ENCODE measurements around the gene RAB11A. TPM values are rescaled to one million over a fixed set of nuclear protein-coding genes. Genes with fewer than 3 reads are reported as not detected.
"Not testable (repeated sequence)": the region's sequence is repeated elsewhere in the genome, so short reads cannot be mapped to it uniquely, and the experiment has no call there.

RAB11A gene
- total RNA-seq, 1 experiment from 2014 or later, result 272 TPM

DNA sequence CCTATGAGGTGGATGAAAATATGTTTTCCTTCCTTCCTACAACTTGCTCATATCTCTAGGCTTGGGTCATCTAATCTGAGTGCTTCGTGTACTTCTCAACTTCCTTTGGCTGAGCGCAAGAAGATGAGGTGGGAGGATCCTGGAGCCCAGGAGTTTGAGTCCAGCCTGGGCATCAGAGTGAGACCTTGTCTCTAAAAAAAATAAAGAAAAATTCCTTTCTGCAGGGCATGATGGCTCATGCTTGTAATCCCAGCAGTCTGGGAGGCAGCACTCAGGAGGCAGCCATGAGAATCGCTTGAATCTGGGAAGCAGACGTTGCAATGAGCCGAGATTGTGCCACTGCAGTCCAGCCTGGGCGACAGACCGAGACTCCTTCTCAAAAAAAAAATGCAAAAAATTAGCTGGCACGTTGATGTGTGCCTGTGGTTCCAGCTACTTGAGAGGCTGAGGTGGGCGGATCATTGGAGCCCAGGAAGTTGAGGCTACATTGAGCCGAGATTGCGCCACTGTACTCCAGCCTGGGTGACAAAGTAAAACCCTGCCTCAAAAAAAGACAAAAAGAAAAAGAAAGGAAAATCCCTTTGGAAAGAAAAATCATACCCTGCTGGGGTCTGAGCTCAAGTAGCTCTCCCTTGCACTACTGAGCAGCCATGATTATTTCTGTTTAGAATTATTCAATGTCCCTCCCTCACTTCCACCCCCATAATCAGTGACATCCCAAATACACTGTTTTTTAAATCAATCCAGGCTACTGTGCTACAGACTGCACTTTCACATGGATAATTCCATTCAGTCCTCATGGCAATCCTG, 28.0 kb upstream of the RAB11A start:
- peak; percentile 46 for DNase-seq (ENCODE audit: low read depth)

DNA sequence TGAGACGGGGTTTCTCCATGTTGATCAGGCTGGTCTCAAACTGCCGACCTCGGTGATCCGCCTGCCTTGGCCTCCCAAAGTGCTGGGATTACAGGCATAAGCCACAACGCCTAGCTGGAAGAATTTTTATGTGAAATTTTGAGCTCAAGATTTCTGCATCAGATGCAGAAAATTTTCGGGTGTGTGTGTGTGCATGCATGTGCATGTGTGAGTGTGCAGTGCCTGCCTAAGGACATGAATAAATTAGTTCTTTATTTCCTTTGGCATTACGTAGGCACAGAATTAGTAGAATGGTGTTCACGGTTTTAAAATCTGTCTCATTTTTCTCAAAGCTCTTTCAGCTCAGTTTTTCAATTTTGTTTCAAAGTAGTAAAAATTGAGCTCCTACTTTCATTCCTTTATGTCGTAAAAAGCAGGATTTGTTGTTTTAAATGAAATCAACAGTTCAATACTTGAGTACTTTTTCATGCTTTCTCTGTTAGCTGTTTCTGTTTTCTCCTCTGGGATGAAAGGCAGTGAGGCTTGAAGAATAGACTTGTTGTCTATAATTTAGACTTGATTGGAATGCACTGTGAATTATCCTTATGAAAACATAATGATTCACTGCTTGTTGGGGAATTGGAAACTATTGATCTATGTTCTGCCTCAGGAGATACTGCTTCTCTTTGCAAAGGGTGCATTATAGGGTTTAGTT, 23.3 kb upstream of the RAB11A start:
- DNase-seq (ENCODE audit: low read depth), result no peak

DNA sequence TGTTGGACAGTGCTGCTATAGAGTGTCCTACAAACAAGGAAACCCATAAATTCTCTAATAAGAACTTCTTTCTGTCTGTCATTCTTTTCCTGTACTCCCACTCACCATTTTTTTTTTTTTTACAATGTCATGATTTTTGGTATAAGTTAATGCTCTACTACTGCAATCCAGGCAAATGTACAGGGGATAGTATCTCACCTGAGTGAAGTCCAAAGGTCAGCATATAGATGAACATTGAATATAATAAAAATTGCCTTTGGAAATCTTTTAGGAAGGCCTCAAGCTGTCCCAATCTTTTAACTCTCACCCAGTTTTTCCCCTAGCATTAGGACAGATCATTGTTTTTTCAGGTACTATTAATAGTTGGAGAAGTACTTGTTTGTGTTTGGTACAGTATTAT, 21.3 kb upstream of the RAB11A start:
- DNase-seq (ENCODE audit: low read depth), result no peak

DNA sequence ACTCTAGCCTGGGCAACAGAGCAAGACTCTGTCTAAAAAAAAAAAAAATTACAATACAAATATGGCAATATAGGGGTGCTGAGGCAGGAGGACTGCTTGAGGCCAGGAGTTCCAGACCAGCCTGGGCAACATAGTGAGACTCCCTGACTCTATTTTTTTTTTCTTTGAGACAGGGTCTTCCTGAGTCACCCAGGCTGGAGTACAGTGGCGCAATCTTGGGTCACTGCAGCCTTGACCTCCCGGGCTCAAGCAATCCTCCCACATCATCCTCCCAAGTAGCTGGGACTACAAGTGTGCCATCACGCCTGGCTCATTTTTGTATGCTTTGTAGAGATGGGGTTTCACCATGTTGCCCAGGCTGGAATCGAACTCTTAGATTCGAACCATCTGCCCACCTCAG, 17.3 kb upstream of the RAB11A start:
- DNase-seq (ENCODE audit: low read depth), result no peak

DNA sequence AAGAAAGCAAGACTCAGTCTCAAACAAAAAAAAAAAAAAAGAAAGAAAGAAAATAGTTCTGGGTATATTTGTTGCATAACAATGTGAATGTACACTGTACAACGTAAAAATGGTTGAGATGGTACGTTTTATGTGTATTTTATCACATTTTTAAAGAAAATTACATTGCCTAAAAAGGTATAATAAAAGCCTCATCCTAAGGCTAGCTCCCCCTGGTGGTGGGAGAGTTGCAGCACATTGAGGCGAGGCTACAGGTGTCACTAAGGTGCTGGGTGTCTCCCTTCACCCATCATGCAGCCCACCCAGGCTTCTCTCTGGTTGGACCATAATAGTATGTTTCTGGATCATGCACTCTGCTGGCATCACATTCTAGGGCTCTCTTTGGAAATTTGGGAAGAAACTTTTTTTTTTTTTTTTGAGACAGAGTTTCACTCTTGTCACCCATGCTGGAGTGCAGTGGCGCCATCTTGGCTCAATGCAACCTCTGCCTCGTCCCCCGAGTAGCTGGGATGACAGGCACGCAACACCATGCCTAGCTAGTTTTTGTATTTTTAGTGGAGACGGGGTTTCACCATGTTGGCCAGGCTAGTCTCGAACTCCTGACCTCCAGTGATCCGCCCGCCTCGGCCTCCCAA, 12.4 kb upstream of the RAB11A start:
- DNase-seq (ENCODE audit: low read depth), result peak; percentile 31

DNA sequence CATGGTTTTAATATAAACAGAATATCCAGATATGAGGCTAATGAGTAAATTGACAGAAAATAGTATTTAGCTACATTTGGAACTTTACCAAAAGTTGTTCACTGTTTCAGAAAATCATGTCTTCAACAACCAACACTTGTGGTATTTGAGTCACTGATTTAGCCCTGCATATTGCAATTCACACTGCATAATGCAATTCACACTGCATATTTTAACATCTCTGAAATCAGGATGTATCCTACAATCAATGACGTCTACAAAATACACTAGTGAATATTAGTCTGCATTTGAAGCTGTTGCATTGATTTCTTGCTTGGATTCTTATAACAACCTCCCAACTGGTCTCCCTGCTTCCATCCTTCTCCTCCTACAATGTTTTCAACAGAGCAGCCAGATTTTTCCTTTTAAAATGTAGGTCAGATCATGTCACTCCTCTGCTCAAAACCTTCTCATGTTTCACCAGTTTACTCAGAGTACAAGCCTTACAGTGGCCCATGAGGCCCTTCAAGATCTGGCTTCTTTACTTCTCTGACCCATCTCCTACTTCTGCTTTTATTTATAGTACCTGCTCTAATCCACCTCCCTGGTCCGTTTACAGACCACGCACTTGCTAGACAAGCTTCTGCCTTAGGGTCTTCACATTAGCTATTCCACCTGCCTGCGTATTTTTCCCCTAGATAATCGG, 11.4 kb upstream of the RAB11A start:
- DNase-seq (ENCODE audit: low read depth), result no peak

DNA sequence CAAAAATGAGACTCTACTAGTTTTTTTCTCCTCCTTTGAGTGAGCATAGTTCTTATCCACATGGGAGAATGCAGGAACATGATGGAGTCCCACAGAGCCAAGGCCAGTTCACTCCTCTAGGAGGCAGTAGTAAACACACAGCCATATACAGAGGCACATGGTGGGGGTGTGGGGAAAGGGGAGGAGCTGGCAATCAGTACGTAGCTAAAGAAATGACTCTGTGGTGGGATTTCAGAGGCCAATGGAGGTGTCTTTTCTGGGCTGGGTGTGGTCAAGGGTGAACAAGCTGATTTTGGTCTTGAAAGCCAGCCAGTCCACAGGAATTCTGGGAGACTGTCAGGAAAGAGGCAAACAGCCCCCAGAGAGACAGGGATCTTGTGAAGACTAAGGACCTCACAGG, 6.6 kb upstream of the RAB11A start:
- DNase-seq (ENCODE audit: low read depth), result peak; percentile 92

DNA sequence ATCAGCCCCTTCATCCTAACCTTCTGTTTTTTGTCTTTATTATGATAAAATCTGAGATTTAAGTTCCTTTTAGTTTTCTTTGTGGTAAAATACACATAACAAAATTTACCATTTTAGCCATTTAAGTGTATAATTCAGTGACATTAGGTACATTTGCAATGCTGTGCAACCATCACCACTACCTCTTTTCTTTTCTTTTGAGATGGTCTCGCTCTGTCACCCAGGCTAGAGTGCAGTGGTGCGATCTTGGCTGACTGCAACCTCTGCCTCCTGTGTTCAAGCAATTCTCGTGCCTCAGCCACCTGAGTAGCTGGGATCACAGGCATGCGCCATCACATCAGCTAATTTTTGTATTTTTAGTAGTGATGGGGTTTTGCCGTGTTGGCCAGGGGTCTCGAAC, 6.2 kb upstream of the RAB11A start:
- no peak for DNase-seq (ENCODE audit: low read depth)

DNA sequence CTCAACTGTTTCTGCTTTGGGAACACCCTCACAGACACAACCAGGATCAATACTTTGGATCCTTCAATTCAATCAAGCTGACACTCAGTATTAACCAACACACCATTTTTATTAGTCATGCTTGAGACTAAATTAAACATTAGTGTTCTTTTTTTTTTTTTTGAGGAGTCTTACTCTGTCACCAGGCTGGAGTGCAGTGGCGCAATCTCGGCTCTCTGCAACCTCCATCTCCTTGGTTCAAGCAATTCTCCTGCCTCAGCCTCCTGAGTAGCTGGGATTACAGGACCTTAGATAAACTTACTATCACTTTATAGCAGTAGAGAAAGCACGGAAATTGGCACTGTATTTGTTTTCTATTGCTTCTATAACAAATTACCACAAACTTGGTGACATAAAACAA, 2.0 kb upstream of the RAB11A start:
- no peak for DNase-seq (ENCODE audit: low read depth)

DNA sequence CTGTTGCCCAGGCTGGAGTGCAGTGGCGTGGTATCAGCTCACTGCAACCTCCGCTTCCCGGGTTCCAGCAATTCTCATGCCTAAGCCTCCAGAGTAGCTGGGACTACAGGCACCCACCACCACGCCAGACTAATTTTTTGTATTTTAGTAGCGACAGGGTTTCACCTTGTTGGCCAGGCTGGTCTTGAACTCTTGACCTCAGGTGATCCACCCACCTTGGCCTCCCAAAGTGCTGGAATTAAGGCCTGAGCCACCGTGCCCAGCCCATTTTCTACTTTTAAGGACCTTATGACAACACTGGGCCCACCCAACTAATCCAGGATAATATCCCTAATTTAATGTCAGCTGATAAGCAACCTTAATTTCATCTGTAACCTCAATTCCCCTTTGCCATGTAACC, 1.4 kb upstream of the RAB11A start:
- not testable (repeated sequence) for DNase-seq (ENCODE audit: low read depth)

DNA sequence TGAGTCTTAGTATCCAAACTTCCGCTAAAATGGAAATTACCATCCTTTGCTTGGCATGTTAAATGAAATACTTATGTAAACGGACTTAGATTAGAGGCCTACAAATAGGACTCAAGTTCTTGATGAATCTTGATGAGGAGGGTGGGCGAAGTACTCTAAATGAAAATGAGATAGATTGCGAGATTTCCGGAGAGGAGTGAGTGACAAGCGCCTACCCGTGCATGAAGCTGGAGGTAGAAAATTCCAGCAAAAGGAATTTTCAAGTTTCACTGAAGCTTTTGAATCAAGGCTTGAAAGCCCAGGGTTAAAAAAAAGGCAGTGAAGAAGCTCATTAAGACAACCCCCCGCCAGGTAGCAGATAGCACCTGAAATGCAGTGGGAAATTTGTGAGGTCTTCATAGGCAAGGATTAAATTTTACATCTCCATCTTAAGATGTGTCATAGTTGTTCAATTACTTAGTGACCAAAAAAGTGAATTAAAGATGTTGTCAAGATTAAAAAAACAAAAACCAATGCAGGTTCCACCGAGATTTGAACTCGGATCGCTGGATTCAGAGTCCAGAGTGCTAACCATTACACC, 655 bp upstream of the RAB11A start:
- no peak for DNase-seq (ENCODE audit: low read depth)

DNA sequence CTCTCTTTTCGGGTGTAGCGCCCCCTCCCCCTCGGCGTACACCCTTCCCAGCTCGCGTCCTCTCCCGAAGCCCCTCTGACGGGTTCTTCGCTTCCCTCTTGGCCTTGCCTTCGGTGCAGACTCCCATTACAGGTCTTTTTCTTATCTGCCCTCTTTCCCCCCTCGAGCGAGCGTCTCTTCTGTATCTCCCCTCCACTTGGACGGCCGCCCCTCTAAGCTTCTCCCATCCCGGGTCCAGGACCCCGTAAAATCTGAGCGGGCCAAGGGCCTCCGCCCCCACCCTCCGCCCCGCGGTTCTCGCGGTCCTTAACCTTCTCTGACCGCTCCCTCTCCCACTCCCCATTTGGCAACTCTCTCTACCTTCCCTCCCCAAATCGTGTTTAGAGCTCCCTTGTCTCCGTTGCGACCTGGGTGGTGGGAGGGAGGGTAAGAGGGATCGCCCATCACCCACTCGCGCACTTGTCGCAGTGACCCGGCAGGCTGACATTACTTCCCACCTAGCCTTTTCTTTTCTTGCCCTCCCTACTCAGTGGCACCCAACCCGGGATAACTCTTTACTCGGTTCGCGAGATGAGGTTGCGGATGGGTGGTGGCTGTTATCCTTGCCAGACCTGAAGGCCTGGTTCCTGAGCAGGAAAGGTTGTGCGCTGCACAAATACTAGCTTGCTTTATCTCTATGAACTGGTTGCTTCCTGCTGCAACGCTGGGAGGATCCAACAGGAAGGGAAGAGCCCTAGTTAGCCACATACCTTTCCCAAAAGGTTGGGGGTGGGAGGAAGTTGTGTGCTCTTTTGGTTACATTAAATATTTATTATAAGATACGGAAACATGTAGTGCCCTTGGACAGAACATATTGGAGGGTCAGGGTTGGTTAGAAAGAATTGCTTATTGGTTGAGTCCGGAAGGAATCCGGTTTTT, 922 bp downstream of the RAB11A start:
- peak; percentile 33 for DNase-seq (ENCODE audit: low read depth)

DNA sequence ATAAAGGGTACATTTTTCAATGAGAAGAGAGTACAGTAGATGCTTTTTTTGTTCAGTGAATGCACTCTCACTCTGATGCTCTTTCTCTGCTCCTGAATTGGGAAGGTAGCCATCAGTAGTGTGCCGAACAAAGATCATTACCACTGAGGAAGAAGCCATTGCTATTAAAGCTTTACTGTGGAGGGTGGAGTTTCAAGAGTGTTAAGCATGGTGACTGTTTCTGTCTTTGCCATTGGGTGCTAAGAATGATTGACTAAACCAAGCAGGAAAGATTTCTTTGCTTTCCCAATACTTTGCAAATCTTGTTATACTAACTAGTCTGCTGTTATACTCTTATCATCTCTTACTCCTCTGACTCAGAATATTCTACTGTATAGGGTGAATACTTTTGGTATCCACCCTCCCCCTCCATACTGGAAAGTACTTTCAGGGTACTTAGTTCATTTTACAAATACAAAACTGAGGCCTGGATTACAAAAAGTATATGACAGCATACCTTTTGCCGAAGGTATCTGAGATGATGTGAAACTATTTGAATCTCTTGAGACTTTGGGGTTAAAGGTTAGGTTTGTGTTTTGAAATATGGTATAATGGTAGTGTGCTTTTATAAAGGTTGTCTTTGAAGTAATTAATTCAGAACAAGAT, 1.7 kb downstream of the RAB11A start:
- DNase-seq (ENCODE audit: low read depth), result peak; percentile 29

DNA sequence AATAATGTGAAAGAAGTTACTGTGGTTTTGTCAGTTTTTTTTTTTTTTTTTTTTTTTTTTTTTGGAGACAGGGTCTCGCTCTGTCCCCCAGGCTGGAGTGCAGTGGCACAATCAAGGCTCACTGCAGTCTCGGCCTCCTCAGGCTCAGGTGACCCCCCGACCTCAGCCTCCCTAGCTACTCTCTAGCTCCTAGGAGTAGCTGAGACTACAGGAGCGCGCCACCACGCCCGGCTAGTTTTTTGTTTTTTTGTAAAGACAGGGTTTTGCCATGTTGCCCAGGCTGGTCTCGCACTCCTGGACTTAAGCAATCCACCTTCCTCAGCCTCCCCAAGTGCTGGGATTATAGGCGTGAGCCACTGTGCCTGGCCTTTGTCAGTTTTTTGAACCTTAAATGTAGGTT, 2.6 kb downstream of the RAB11A start:
- not testable (repeated sequence) for DNase-seq (ENCODE audit: low read depth)

DNA sequence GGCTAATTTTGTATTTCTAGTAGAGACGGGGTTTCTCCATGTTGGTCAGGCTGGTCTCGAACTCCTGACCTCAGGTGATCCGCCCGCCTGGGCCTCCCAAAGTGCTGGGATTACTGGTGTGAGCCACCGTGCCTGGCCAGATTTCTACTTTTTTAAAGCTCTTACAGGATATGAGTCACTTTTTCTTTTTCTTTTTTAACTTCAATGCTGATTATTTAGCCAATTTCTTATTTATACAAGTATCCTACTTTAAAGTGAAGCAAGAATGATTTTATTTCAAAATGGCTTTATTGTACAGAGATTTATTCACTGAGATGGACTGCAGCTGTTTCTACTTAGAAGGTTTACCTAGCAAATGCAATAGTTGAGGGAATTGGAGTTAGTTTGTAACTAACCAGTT, 3.3 kb downstream of the RAB11A start:
- DNase-seq (ENCODE audit: low read depth), result peak; percentile 46

DNA sequence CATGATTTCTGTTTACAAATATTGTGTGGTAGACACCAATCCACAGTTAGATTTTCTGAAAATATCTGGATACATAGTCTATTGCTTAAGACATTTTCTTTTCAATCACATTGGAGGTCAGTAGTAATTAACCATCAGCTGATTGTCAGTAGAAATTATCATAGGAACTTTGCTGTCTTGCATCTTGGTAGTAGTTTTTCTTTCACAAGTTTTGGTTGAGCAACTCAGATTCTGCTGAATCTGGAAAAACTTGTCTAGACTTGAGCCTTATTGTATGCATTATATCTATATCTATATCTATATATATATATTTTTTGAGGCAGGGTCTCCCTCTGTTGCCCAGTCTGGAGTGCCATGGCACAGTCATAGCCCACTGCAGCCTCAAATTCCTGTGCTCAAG, 4.0 kb downstream of the RAB11A start:
- DNase-seq (ENCODE audit: low read depth), result no peak

DNA sequence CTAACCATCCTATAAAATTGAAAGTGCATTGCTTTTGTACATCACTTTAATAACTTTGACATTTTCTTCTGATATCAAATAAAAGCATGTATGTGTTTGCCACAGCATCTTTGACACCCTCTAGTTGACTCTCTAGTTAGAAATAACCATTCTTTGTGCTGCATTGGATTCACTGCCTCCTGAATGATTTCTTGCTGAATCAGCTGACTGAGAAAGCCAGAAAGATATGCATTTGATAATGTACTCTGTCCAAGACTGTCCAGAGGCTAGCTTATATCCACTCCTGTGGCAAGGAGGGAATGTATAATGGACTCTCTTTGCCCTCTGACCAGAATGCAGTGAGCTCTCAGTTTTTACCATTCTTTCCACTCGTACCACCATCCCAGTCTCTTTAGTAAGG, 6.2 kb downstream of the RAB11A start:
- no peak for DNase-seq (ENCODE audit: low read depth)

DNA sequence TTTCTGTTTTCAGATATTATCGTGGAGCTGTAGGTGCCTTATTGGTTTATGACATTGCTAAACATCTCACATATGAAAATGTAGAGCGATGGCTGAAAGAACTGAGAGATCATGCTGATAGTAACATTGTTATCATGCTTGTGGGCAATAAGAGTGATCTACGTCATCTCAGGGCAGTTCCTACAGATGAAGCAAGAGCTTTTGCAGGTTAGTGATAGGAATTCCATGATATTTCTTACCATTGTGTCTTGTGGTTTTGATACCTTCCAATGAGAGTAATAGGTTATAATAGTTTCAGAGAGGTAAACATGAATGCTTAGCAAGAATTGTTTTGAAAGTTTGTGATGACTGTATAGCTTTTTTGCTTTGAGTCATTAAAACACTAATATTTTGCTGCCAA, 8.5 kb downstream of the RAB11A start:
- DNase-seq (ENCODE audit: low read depth), result no peak

DNA sequence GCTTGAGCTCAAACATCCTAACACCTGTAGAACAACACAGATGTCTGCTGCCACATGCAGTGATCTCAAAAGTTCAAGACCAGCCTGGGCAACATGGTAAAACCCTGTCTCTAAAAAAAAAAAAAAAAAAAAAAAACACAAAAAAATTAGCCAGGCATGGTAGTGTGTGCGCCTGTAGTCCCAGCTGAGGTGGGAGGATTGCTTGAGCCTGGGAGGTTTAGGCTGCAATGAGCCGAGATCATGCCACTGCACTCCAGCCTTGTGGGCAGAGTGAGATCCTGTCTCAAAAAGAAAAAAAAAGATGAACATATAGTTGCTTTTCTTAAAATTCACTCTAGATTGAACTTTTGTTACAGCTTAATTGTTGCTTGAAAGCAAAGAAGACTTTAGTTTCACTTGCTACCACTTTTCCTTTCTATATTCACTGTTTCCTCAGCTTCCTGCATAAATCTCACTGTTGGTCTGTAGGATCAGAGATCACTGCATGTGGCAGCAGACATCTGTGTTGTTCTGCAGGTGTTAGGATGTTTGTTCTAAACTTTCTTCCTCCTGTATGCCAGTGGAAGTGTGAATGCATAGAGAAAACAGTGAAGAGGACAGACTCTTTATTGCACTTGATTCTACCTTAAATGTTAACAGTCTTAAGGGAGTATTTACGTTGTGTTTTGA, 12.6 kb downstream of the RAB11A start:
- no peak for DNase-seq (ENCODE audit: low read depth)
